ENCODE measurements around the gene LPP. TPM values are rescaled to one million over a fixed set of nuclear protein-coding genes. Genes with fewer than 3 reads are reported as not detected.
A peak's percentile ranks its signal among the peaks of the same experiment; 100 is the strongest.

LPP gene
- total RNA-seq, 1 experiment from 2014 or later, result 120 TPM

- peaks cover 39% of the 10 kb centered on the region for H3K36me3 Mint-ChIP-seq (ENCODE audit: insufficient read depth, unreplicated experiment)
- DNase-seq, result no peak
- peaks cover 23% of the 10 kb centered on the region for H3K4me1 Mint-ChIP-seq (ENCODE audit: low read depth, unreplicated experiment)
- Histone ChIP-seq H3K4me1 (peaks cover 38% of the 10 kb centered on the region), H3K36me3 (ENCODE audit: control insufficient read depth, insufficient read depth, low read length) (no peaks in the 10 kb centered on the region; the same call in none of the 2 replicates), H3K27me3 (replicated peaks; ENCODE audit: control insufficient read depth, insufficient read depth, low read length) (no peaks in the 10 kb centered on the region), H3K4me3 (ENCODE audit: low read depth, low read length) (no peak overlapping the region), H3K9me3 (no peaks in the 10 kb centered on the region)
- TF ChIP-seq CTCF (IDR thresholded peaks at IDR 0.05; ENCODE audit: insufficient read depth in 1 of 2, low read depth in 1 of 2, low read length in 1 of 2, severe bottlenecking in 1 of 2, unreplicated experiment in 1 of 2), result no peak
- H3K27ac Mint-ChIP-seq (ENCODE audit: unreplicated experiment), result peak overlapping the region; percentile 26
- H3K27me3 Mint-ChIP-seq (ENCODE audit: insufficient read depth, unreplicated experiment), result no peaks in the 10 kb centered on the region
- no TSS peak for BruUV-seq (replicated peaks)
- H3K9me3 Mint-ChIP-seq (ENCODE audit: unreplicated experiment), result no peaks in the 10 kb centered on the region
- POLR2A ChIA-PET, result no interaction called here
- intact Hi-C loops (cut with micrococcal nuclease; ENCODE audit: unreplicated experiment), result no loop called here
- CTCF ChIA-PET, result no interaction called here
- no peak overlapping the region for H3K4me3 Mint-ChIP-seq (ENCODE audit: unreplicated experiment)
These were observed 54.6 kb downstream of the LPP start for GRCh38 chr3:188208516-188208981.

GRCh38 chr3:188209034-188209433 is 55.1 kb downstream of the LPP start:
- intact Hi-C loops (cut with micrococcal nuclease; ENCODE audit: unreplicated experiment), result no loop called here
- Histone ChIP-seq H3K4me1 (peaks cover 42% of the 10 kb centered on the region), H3K4me3 (ENCODE audit: low read depth, low read length) (no peak overlapping the region), H3K36me3 (ENCODE audit: control insufficient read depth, insufficient read depth, low read length) (no peaks in the 10 kb centered on the region; the same call in 1 of the 2 replicates), H3K27me3 (replicated peaks; ENCODE audit: control insufficient read depth, insufficient read depth, low read length) (no peaks in the 10 kb centered on the region), H3K9me3 (no peaks in the 10 kb centered on the region)
- no peak for TF ChIP-seq CTCF (IDR thresholded peaks at IDR 0.05; ENCODE audit: insufficient read depth in 1 of 2, low read depth in 1 of 2, low read length in 1 of 2, severe bottlenecking in 1 of 2, unreplicated experiment in 1 of 2)
- POLR2A ChIA-PET, result no interaction called here
- no peaks in the 10 kb centered on the region for H3K27me3 Mint-ChIP-seq (ENCODE audit: insufficient read depth, unreplicated experiment)
- no TSS peak for BruUV-seq (replicated peaks)
- CTCF ChIA-PET, result no interaction called here
- no peaks in the 10 kb centered on the region for H3K9me3 Mint-ChIP-seq (ENCODE audit: unreplicated experiment)
- H3K4me3 Mint-ChIP-seq (ENCODE audit: unreplicated experiment), result no peak overlapping the region
- H3K36me3 Mint-ChIP-seq (ENCODE audit: insufficient read depth, unreplicated experiment), result peaks cover 35% of the 10 kb centered on the region
- no peak for DNase-seq
- H3K4me1 Mint-ChIP-seq (ENCODE audit: low read depth, unreplicated experiment), result peaks cover 28% of the 10 kb centered on the region
- H3K27ac Mint-ChIP-seq (ENCODE audit: unreplicated experiment), result no peak overlapping the region

GRCh38 chr3:188209740-188210139 is 55.8 kb downstream of the LPP start:
- no TSS peak for BruUV-seq (replicated peaks)
- H3K4me3 Mint-ChIP-seq (ENCODE audit: unreplicated experiment), result no peak overlapping the region
- TF ChIP-seq CTCF (IDR thresholded peaks at IDR 0.05; ENCODE audit: insufficient read depth in 1 of 2, low read depth in 1 of 2, low read length in 1 of 2, severe bottlenecking in 1 of 2, unreplicated experiment in 1 of 2), result no peak
- Histone ChIP-seq H3K27me3 (replicated peaks; ENCODE audit: control insufficient read depth, insufficient read depth, low read length) (no peaks in the 10 kb centered on the region), H3K36me3 (ENCODE audit: control insufficient read depth, insufficient read depth, low read length) (no peaks in the 10 kb centered on the region; the same call in 1 of the 2 replicates), H3K9me3 (no peaks in the 10 kb centered on the region), H3K4me3 (ENCODE audit: low read depth, low read length) (no peak overlapping the region), H3K4me1 (peaks cover 50% of the 10 kb centered on the region)
- POLR2A ChIA-PET, result no interaction called here
- peaks cover 35% of the 10 kb centered on the region for H3K36me3 Mint-ChIP-seq (ENCODE audit: insufficient read depth, unreplicated experiment)
- H3K9me3 Mint-ChIP-seq (ENCODE audit: unreplicated experiment), result no peaks in the 10 kb centered on the region
- peak overlapping the region; percentile 2 for H3K27ac Mint-ChIP-seq (ENCODE audit: unreplicated experiment)
- peaks cover 33% of the 10 kb centered on the region for H3K4me1 Mint-ChIP-seq (ENCODE audit: low read depth, unreplicated experiment)
- intact Hi-C loops (cut with micrococcal nuclease; ENCODE audit: unreplicated experiment), result loop anchor here (5.0 kb wide), 1 partner anchor 73 kb away; no protein-coding TSS in a partner anchor
- CTCF ChIA-PET, result no interaction called here
- no peaks in the 10 kb centered on the region for H3K27me3 Mint-ChIP-seq (ENCODE audit: insufficient read depth, unreplicated experiment)
- no peak for DNase-seq

All from Caco-2 (cell line).